Left renal pelvis (tissue), 4 donors: ENCODE measurements around the gene MSI2. TPM values are rescaled to one million over a fixed set of nuclear protein-coding genes. Genes with fewer than 3 reads are reported as not detected.

ENCODE experiments used
- DNase-seq, 4 donors: peaks; one replicate each; pipeline ENCODE4 v3.0.0-alpha.2; 2013; ENCODE audit warnings: low read depth in 4 of 4, low spot score in 3 of 4
- polyA plus RNA-seq, 4 donors: library from polyadenylated mRNA; unstranded; fragments of 120-200 nt; gene quantifications; one replicate each; pipeline ENCODE4 v1.2.1, GENCODE V29; 2013; ENCODE audit not compliant: insufficient read length in 4 of 4

MSI2 gene
- polyA plus RNA-seq, 4 donors: 46.8 to 107 (median 97.2) TPM

- DNase-seq: no peak
These were observed 344.9 kb downstream of the MSI2 start for GRCh38 chr17:57601143-57601735.

GRCh38 chr17:57602896-57603295, 346.6 kb downstream of the MSI2 start:
- DNase-seq: no peak

DNA sequence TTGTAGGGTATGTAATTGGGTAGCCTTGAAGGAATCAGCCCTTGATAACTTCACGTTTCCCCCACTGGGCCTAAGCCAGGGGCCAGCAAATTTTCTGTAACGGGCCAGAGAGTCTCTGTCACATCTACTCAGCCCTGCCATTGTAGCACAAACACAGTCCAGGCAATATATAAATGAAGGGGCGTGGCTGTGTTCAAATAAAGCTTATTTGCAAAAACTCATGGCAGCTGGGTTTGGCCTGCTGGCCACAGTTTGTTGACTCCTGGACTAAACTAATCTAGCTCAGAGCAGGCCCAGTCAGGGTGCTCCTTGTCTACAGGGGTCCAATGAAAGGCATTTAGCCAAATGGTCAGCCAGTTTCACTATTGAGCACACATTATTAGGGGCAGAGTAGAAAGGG, 347.2 kb downstream of the MSI2 start:
- DNase-seq: no peak

- DNase-seq: no peak
These were observed 347.7 kb downstream of the MSI2 start for GRCh38 chr17:57603978-57604377.

DNA sequence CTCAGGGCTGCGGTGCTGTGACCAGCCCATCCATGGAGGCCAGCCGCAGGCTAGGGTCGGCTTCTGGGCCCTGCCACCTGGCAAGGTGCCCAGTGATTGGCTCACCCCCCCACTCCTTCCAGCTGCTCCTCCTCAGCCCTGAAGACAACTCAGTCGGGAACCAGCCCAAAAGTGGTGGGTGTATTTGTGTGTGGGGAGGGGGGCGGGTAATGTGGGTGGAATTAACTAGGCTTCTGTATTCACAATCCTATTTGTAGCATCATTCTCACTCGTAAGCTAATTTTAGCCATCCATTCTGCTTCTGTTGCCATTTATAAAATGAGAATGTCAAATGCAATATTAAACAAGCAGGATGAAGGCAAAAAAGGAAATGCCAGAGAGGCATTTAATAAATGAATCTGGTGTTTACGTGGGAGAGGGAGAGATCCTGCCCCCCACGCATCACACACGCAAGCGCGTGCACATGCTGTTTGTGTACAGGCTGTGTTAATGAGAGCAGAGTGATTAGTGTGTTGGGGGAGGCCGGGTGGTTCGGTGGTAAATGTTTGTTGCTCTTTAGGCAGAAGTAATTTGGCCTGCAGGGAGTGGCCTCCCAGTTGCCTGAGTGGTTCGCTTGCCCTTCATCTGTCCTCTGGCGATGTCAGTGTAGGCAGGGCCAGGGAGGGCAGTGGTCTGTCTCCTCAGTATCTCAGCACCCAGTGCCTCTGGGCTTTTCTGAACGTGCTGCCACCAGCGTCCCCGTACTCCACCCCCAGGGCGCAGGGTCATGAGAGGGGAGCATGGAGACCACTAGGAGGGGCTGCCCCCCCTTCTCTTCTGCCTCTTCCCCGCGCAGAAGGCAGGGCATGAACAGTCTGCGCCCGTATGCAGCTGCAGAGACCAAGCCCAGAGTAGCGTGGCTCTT, 348.7 kb downstream of the MSI2 start:
- DNase-seq: peak in 2 of 4 donors; percentile 54 to 57

- DNase-seq: peak in 2 of 4 donors; percentile 47 to 66
These were observed 349.4 kb downstream of the MSI2 start for GRCh38 chr17:57605675-57606105.

DNA sequence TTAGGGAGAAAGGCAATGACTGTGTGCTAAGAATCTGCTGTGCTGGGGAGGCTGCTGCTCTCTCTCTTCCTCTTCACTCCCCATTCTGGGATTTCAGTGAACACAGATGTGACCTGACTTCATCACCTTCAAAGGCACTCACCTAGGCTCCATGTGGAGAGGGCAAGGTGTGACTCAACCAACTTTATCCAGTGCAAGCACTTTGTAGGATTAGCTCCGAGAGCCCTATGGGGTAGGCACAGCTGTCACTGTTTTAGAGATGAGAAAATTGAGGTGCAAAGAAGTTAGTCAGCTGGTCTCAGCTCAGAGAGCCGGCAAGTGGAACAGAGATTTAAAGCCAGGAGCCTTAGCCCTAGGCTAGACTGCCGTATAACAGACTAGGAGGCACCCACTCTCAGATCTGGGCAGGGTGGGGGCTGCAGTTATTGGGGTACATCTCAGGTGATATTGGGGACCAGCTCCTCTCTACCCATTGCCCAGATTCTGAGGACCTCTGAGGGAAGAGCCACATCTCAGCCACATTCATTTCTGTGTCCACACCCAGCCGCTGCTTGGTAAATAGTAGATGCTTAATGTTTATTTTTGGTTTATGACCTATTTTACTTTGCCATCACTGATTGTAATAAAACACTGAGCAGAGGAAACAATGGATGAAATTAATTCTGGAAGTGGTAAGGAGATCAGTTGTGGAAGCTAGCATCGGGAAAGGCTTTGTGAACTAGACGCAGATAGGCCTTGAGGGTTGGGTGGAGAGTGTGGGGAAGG, 350.0 kb downstream of the MSI2 start:
- no peak for DNase-seq

DNA sequence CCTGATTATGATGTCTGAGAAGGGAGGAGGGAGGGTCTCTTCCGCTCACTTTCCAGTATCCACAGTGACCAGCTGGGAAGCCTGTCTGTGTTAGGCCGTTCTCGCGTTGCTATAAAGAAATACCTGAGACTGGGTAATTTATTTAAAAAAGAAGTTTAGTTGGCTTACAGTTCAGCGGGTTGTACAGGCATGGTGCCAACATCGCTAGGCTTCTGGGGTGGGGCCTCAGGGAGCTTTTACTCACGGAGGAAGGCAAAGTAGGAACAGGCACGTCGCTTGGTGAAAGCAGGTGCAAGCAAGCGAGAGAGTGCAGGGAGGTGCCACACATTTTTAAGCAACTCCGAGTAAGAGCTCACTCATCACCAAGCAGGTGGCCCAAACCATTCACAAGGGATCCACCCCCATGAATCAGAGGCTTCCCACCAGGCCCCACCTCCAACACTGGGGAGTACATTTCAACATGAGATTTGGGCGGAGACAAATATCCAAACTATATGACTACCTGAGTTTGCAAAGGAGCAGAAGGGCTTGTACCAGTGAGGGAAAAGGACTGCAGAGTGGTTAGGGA, 351.3 kb downstream of the MSI2 start:
- DNase-seq: no peak

DNA sequence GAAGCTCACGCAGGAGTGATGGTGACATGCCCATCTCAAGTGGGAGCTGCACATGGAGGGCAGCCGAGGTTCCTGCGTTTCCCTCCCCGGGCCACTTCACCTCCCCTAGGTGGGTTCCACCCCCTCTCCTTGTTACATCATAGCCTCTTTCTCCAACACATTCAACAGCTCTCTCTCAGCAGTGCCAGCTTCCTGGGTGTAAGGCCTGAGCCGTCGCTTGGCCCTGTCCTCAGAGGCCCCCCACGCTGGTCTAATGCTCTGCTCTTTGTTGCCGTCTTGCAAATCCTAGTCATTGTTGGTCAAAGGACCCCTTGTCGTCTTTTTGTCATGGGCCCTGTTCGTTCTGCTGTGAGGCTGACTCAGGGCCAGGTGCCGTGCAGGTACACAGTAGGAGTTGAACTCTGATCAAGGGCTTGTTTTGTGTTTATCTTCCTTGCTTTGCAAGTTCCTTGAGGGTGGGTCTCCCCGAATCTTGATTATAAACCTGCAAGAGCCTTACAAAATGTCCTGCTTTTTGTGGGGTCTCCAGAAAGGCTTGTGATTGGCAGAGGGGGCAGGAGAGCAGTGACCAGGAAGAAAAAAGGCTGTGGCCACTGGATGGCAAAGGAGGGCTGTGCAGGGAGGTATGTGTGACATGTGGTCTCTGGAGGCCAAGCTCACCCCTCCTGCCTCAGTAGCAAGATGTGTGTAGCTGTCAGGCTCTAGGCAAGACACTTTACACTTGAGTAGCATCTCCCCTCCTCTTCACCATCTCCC, 352.2 kb downstream of the MSI2 start:
- DNase-seq: no peak

DNA sequence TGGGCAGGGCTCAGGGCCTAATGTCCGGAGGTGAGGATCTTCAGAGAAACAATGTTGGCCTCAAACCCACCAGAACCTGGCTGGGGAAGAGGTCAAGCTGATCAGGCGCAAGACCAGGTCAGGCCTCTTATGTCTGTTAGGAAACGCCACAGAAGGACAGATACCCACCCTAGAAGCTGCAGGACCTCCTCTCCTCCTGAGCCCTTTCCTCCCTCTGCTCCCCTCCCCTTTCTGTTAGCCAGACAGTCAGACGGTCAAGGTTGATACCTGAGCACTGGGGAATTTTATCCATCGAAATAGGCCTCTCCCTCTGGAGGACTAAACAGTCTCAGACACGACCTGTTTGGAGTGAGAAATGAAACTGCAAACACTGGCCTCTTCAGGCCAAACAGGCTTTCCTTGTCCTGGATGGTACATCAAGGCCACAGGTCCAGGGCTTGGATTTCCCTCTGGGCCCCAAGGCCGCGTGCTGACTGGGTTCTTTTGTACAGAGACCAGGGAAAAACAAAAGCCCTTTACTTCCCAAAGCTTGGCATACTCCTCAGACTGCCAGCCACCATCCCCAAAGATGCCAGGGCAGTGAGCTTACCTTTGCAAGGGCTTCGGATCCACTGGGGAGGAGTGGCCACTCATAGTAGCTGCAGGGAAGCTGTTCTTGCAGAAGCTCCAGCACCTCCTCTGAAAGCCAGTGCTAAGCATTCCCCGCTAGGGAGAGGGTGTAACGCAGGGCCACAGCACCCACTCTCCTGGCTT, 353.0 kb downstream of the MSI2 start:
- DNase-seq: no peak

GRCh38 chr17:57609878-57610270, 353.6 kb downstream of the MSI2 start:
- no peak for DNase-seq

GRCh38 chr17:57612202-57613071, 356.1 kb downstream of the MSI2 start:
- DNase-seq: no peak

DNA sequence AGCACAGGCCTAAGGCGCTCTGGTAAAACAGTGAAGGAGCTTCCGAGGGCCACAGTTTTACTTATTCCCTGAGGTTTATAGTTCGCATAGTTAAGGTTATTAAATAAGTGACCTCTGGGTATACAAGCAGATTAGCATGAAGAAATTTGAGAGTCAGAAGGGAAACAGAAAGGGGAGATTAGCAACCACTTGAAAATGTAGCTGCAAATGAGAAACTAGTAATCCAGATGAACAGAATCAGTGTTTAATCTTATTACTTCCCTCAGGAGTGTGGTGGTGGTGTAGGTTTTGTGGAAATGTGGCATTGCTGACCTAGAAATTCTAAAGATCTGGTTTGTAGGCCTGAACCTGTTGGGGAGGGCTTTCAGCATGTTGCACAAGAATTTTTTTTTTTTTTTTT, 358.4 kb downstream of the MSI2 start:
- no peak for DNase-seq

DNA sequence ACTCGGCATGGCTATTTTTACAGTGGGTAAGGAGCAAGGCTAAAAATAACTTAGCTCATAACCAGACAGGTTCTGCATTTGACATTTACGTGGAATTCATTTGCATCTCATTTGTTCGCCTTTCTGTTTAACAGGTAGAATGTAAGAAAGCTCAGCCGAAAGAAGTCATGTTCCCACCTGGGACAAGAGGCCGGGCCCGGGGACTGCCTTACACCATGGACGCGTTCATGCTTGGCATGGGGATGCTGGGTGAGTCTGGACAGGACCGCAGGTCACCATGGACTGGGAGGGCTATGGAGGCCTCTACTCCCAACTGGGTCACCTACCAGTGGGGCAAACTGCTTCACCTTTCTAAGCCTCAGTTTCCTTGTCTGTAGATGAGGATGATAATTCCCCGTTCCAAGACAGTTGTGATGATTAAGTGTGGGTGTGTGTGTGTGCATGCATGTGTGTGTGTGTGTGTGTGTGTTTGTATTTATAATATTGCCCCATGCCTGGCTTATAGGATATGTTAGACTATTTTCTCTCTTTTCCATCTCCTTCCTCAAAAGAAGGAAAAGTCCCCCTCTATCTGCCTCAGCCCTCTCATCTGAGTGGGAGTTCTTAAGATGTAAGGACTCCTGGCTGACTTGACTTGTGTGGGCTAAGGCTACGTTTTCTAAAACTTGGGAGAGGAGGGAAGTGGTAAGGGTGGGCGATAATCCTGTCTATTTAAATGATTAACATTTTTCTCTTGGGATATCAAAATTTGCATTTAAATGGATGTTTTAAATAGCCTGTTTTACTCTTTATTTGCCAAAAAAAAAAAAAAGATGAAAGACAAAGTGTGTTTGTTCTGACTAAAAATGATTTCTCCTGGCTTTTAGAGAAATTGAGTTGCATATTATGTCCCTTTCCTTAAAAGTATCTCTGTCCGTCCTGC, 359.8 kb downstream of the MSI2 start:
- DNase-seq: no peak

DNA sequence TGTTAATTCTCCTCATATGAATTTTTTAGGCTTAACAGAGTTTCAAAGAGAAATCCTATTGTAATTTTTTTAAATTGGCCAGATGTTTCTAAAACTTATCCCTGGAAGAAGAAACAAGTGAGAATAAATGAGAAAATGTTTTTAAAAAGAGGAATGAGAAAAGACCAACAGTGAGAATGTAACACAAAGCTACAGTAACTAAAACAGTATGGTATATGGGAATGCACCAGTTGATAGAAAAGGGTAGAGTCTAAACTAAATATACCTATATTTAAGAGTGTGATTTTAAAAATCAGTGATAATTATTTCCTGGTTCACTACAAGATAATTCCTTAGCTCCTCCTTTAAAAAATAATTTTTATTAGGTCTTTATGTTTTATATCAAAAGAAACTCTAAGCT, 360.9 kb downstream of the MSI2 start:
- DNase-seq: no peak

DNA sequence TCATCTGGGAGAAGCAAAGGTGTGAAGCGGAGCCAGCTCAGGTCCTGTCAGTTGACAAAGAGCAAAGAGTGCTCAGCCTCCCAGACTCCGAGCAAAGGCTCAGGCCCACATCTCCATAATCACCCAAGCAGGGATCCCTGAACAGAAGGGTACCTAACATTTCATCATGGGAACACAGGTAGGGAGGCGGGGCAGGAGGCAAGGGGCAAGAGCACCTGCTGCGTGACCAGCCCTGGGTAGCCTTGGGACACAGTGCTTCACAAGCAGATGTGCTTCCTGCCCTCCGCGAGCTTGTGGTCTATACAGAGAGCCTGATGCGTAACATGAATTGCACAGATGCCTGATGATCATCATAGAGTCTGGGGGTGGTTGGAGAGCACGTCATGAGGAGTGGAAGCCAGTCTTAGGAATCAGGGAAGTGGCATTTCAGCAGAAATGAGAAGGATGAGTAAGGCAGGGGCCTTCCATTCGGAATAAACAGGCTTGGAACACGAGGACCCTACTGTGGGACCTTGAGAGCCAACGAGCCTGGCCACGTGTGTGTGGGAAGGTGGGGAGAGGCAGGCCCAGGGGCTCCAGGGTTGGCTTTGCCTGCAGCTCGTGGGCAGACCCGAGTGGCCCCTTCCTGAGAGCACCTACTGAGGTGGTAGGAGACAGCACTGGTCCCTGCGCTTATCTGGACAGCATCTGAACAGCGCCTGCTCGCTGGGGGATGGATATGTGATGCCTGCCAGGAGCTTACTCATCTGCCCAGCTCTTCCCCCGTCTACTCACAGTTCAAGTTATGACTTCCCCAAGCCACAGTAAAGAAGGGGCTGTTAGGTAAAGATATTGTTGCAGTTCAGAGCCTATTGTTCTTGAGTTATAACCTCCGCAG, 363.0 kb downstream of the MSI2 start:
- no peak for DNase-seq

DNA sequence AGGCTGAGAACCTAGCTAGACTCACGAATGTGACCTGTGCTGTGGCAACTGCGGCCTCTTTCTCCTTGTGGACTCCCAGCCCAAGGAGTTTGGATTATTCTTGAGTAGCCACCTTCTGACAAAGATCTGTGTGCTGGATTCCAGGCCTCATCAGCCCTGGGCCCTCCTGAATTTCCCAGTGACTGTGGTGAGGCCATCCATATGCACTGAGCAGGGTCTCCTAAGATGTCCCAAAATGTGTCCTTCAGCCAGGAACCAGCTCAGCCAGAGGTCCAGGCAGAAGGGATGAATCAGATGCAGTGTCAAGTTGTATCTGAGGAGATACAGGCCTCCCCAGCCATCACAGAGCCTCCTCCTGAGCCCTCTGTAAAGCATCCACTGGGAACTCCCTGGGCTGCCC, 364.3 kb downstream of the MSI2 start:
- DNase-seq: no peak
